ENCODE measurements around the gene GNG13. TPM values are rescaled to one million over a fixed set of nuclear protein-coding genes. Genes with fewer than 3 reads are reported as not detected.
"Not testable (repeated sequence)": the region's sequence is repeated elsewhere in the genome, so short reads cannot be mapped to it uniquely, and the experiment has no call there.

GNG13 gene
- total RNA-seq, 1 donor from 2014 or later: not detected

DNA sequence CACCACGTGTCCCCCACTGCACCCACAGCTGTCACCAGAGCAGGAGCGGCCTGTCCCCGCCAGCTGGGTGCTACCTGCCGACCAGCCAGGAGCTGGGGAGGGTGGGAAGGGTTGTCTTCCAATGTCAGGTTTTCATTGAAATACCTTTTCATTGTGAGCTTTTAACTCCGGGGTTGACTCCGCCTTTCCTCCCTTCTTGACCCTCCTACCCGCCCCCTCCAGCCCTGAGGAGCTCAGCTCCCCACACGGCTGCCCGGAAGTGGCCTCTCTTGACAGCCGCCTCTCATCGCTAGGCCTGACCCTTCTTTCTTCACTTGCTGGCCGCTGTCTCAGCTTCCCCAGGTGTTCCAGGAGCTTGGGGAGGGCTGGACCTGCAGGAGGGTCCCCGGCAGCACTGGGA, 21.2 kb upstream of the GNG13 start:
- Histone ChIP-seq H3K4me1 (ENCODE audit: insufficient read depth, low read length) (no peaks in the 10 kb centered on the region), H3K79me2 (ENCODE audit: insufficient read depth, low read length) (no peaks in the 10 kb centered on the region), H3K9me3 (ENCODE audit: insufficient read depth, low read depth, low read length) (peaks cover 4% of the 10 kb centered on the region), H3K36me3 (ENCODE audit: insufficient read depth, low read length) (no peaks in the 10 kb centered on the region), H3K27me3 (ENCODE audit: insufficient read depth, low read length) (peaks cover 38% of the 10 kb centered on the region), H3K27ac (ENCODE audit: low read depth, low read length) (no peak overlapping the region), H2AFZ (ENCODE audit: low read depth, low read length) (no peak overlapping the region), H3K4me3 (ENCODE audit: insufficient read depth, low read depth, low read length) (no peak overlapping the region), H3K4me2 (ENCODE audit: low read length) (no peak overlapping the region), H4K20me1 (ENCODE audit: insufficient read depth, low read length) (no peaks in the 10 kb centered on the region), H3K9ac (ENCODE audit: low read length) (no peak overlapping the region)
- H3K9me3 Mint-ChIP-seq (ENCODE audit: unreplicated experiment): no peaks in the 10 kb centered on the region
- DNase-seq (ENCODE audit: low read depth) (no peak), FAIRE-seq (no peak)
- peaks cover 34% of the 10 kb centered on the region for H3K27me3 Mint-ChIP-seq (ENCODE audit: low read depth, unreplicated experiment)
- TF ChIP-seq EZH2 (IDR thresholded peaks at IDR 0.05; ENCODE audit: insufficient read depth, low read length) (no peak), CTCF (IDR thresholded peaks at IDR 0.05; ENCODE audit: insufficient read depth, low read depth, low read length) (no peak)
- no peak overlapping the region for H3K4me3 Mint-ChIP-seq (ENCODE audit: unreplicated experiment)
- no peaks in the 10 kb centered on the region for H3K4me1 Mint-ChIP-seq (ENCODE audit: low read depth, unreplicated experiment)
- H3K27ac Mint-ChIP-seq (ENCODE audit: unreplicated experiment): no peak overlapping the region
- peaks cover 3% of the 10 kb centered on the region for H3K36me3 Mint-ChIP-seq (ENCODE audit: low read depth, unreplicated experiment)

GRCh38 chr16:820748-821147, 20.2 kb upstream of the GNG13 start:
- Histone ChIP-seq H2AFZ (ENCODE audit: low read depth, low read length) (no peak overlapping the region), H3K27ac (ENCODE audit: low read depth, low read length) (no peak overlapping the region), H3K27me3 (ENCODE audit: insufficient read depth, low read length) (peaks cover 33% of the 10 kb centered on the region), H3K79me2 (ENCODE audit: insufficient read depth, low read length) (no peaks in the 10 kb centered on the region), H3K9me3 (ENCODE audit: insufficient read depth, low read depth, low read length) (peaks cover 4% of the 10 kb centered on the region), H3K9ac (ENCODE audit: low read length) (no peak overlapping the region), H3K4me3 (ENCODE audit: insufficient read depth, low read depth, low read length) (no peak overlapping the region), H3K4me2 (ENCODE audit: low read length) (no peak overlapping the region), H4K20me1 (ENCODE audit: insufficient read depth, low read length) (no peaks in the 10 kb centered on the region), H3K36me3 (ENCODE audit: insufficient read depth, low read length) (no peaks in the 10 kb centered on the region), H3K4me1 (ENCODE audit: insufficient read depth, low read length) (no peaks in the 10 kb centered on the region)
- H3K36me3 Mint-ChIP-seq (ENCODE audit: low read depth, unreplicated experiment): peaks cover 3% of the 10 kb centered on the region
- peaks cover 31% of the 10 kb centered on the region for H3K27me3 Mint-ChIP-seq (ENCODE audit: low read depth, unreplicated experiment)
- no peaks in the 10 kb centered on the region for H3K9me3 Mint-ChIP-seq (ENCODE audit: unreplicated experiment)
- no peak overlapping the region for H3K27ac Mint-ChIP-seq (ENCODE audit: unreplicated experiment)
- TF ChIP-seq CTCF (IDR thresholded peaks at IDR 0.05; ENCODE audit: insufficient read depth, low read depth, low read length) (no peak), EZH2 (IDR thresholded peaks at IDR 0.05; ENCODE audit: insufficient read depth, low read length) (no peak)
- FAIRE-seq: no peak
- H3K4me3 Mint-ChIP-seq (ENCODE audit: unreplicated experiment): no peak overlapping the region
- DNase-seq (ENCODE audit: low read depth): no peak
- H3K4me1 Mint-ChIP-seq (ENCODE audit: low read depth, unreplicated experiment): no peaks in the 10 kb centered on the region

DNA sequence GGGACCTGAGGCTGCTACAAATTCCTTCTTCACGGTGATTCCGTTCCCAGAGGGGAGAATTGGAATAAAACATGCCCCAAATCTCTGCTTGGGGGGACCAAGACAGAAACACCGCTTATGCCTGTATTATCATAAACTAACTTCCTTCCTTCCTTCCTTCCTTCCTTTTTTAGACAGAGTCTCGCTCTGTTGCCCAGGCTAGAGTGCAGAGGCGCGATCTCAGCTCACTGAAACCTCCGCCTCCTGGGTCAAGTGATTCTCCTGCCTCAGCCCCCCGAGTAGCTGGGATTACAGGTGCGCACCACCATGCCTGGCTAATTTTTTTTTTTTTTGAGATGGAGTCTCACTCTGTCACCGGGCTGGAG, 19.5 kb upstream of the GNG13 start:
- H3K79me2 ChIP-seq (ENCODE audit: insufficient read depth, low read length); H3K4me3 ChIP-seq (ENCODE audit: insufficient read depth, low read depth, low read length); H3K27ac Mint-ChIP-seq (ENCODE audit: unreplicated experiment); H4K20me1 ChIP-seq (ENCODE audit: insufficient read depth, low read length); H3K4me1 ChIP-seq (ENCODE audit: insufficient read depth, low read length); H3K27ac ChIP-seq (ENCODE audit: low read depth, low read length); H3K9me3 Mint-ChIP-seq (ENCODE audit: unreplicated experiment); H3K4me2 ChIP-seq (ENCODE audit: low read length); H2AFZ ChIP-seq (ENCODE audit: low read depth, low read length); H3K36me3 ChIP-seq (ENCODE audit: insufficient read depth, low read length); FAIRE-seq; DNase-seq (ENCODE audit: low read depth); H3K9ac ChIP-seq (ENCODE audit: low read length); H3K4me3 Mint-ChIP-seq (ENCODE audit: unreplicated experiment); H3K36me3 Mint-ChIP-seq (ENCODE audit: low read depth, unreplicated experiment); H3K4me1 Mint-ChIP-seq (ENCODE audit: low read depth, unreplicated experiment); H3K9me3 ChIP-seq (ENCODE audit: insufficient read depth, low read depth, low read length): not testable (repeated sequence)
- peaks cover 28% of the 10 kb centered on the region for H3K27me3 Mint-ChIP-seq (ENCODE audit: low read depth, unreplicated experiment)
- H3K27me3 ChIP-seq (ENCODE audit: insufficient read depth, low read length): peaks cover 27% of the 10 kb centered on the region

All from astrocyte (in vitro differentiated cells and primary cell).